ENCODE data around the gene GRIN2A.

Gene GRIN2A

GRCh38 chr16:9843424-9844018 lies 338.7 kb downstream of the GRIN2A start:
- no peak for DNase-seq
- intact Hi-C loops (cut with DNase I) = no loop called here

GRCh38 chr16:9840761-9841665 lies 341.2 kb downstream of the GRIN2A start:
- no peak for DNase-seq
- intact Hi-C loops (cut with DNase I) = no loop called here

GRCh38 chr16:9837481-9837880 lies 344.7 kb downstream of the GRIN2A start:
- intact Hi-C loops (cut with DNase I) = no loop called here
- DNase-seq = no peak

- intact Hi-C loops (cut with DNase I) = no loop called here
- peak in 1 of 10 donors; percentile 18 for DNase-seq
Measured at GRCh38 chr16:9836118-9836736, 346.0 kb downstream of the GRIN2A start.

GRCh38 chr16:9827062-9827752 lies 355.0 kb downstream of the GRIN2A start:
- intact Hi-C loops (cut with DNase I) = no loop called here
- DNase-seq = no peak

GRCh38 chr16:9826656-9827055 lies 355.6 kb downstream of the GRIN2A start:
- intact Hi-C loops (cut with DNase I) = no loop called here
- no peak for DNase-seq

GRCh38 chr16:9824200-9825068 lies 357.8 kb downstream of the GRIN2A start:
- no peak for DNase-seq
- intact Hi-C loops (cut with DNase I) = no loop called here

- no peak for DNase-seq
- intact Hi-C loops (cut with DNase I) = no loop called here
Measured at GRCh38 chr16:9823510-9823909, 358.7 kb downstream of the GRIN2A start.

GRCh38 chr16:9821970-9822369 lies 360.3 kb downstream of the GRIN2A start:
- intact Hi-C loops (cut with DNase I) = no loop called here
- DNase-seq = no peak

- intact Hi-C loops (cut with DNase I) = no loop called here
- DNase-seq = no peak
Measured at GRCh38 chr16:9821331-9821730, 360.9 kb downstream of the GRIN2A start.

- DNase-seq = no peak
- intact Hi-C loops (cut with DNase I) = no loop called here
Measured at GRCh38 chr16:9820476-9821246, 361.6 kb downstream of the GRIN2A start.

- no peak for DNase-seq
- intact Hi-C loops (cut with DNase I) = no loop called here
Measured at GRCh38 chr16:9818702-9819101, 363.5 kb downstream of the GRIN2A start.

- peak in 5 of 10 donors; percentile 27 to 90 (median 45) for DNase-seq
- intact Hi-C loops (cut with DNase I) = no loop called here
Measured at GRCh38 chr16:9817586-9817985, 364.6 kb downstream of the GRIN2A start.

- DNase-seq = no peak
Measured at GRCh38 chr16:9816644-9817043, 365.6 kb downstream of the GRIN2A start.

GRCh38 chr16:9813665-9814064 lies 368.6 kb downstream of the GRIN2A start:
- intact Hi-C loops (cut with DNase I) = no loop called here

More at GRCh38 chr16:9816644-9817043, 365.6 kb downstream of the GRIN2A start:
- intact Hi-C loops (cut with DNase I) = no loop called here

GRCh38 chr16:9808210-9808609 lies 374.0 kb downstream of the GRIN2A start:
- intact Hi-C loops (cut with DNase I) = no loop called here
- no peak for DNase-seq

More at GRCh38 chr16:9813665-9814064, 368.6 kb downstream of the GRIN2A start:
- DNase-seq = no peak

- no peak for DNase-seq
- intact Hi-C loops (cut with DNase I) = no loop called here
Measured at GRCh38 chr16:9807302-9807701, 374.9 kb downstream of the GRIN2A start.

- intact Hi-C loops (cut with DNase I) = no loop called here
- no peak for DNase-seq
Measured at GRCh38 chr16:9805109-9805508, 377.1 kb downstream of the GRIN2A start.

- no peak for DNase-seq
- intact Hi-C loops (cut with DNase I) = no loop called here
Measured at GRCh38 chr16:9802160-9802559, 380.1 kb downstream of the GRIN2A start.
